Measurements from ENCODE around the gene DMBX1.

The DMBX1 gene

GRCh38 chr1:46526013-46526690, 36.5 kb downstream of the DMBX1 start:
- DNase-seq (ENCODE audit: low spot score): no peak

- DNase-seq (ENCODE audit: low spot score): no peak
These were observed 37.2 kb downstream of the DMBX1 start for GRCh38 chr1:46526691-46527291.

DNA sequence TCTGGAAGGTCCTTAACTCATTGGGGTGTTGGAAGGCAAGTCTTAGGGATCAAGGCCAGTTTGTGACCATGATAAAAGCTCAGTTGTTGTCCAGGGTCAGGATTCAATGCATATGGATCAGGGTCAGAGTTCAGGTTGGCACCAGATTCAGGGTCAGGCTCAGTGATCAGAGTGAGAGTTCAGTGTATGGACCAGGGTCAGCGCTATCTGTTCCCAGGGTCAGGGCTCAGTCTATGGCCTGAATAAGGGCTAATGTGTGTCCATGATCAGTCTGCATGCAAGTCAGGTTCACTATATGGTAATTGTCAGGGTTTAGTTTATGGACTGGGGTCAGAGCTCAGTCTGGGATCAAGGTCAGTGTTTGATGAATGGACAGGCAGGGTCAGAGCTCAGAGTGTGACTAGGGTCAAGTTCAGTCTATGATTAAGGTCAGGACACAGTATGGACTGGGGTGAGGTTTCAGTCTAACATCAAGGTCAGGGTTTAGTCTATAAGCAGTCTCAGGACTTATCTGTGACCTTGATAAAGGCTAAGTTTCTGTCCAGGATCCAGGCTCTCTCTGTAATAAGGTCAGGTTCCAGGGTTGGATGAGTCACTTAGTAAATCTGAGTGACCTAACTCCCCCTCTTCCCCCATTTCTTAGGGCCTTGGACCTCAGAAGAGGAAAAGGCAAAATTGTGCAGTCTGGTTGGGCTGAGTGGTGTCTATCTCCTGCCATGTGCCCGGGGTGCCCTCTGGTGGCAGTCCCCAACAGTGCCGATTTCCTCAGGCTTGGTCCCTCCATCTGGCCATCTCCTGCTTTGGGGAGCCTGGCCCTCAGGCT, 38.0 kb downstream of the DMBX1 start:
- DNase-seq (ENCODE audit: low spot score): peak; percentile 75

GRCh38 chr1:46528297-46528955, 38.8 kb downstream of the DMBX1 start:
- no peak for DNase-seq (ENCODE audit: low spot score)

- DNase-seq (ENCODE audit: low spot score): no peak
These were observed 39.5 kb downstream of the DMBX1 start for GRCh38 chr1:46529031-46529630.

- no peak for DNase-seq (ENCODE audit: low spot score)
These were observed 40.7 kb downstream of the DMBX1 start for GRCh38 chr1:46530311-46530710.

DNA sequence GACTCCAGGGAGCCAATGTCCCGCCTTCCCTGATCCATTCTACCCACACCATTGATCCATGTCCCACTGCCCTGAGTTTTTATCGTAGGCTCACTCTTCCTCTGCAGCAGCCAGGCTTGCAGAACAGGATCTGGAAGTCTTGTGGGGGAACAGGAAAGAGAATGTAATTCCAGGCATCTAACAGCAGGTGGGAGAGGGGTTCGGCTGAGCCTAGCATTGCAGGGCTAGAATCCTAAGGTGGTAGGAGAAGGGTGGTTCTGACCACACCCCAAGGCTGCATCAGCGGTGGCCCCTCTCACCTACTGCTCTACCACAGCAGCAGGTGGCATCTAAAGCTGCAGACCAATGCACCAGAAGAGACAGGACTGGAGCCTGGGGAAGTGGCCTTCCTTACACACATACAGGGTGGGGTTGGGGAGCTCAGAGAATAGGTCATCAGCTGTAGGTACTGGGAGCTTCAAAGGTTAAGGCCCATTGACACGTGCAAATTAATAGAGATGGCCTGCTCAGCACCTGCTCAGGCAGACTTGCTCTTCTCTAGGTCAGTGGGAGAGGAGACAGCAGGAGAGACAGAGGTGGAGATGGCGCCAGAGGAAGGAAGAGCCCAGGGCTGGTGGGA, 41.3 kb downstream of the DMBX1 start:
- DNase-seq (ENCODE audit: low spot score): peak; percentile 6

- no peak for DNase-seq (ENCODE audit: low spot score)
These were observed 42.5 kb downstream of the DMBX1 start for GRCh38 chr1:46532095-46532494.

GRCh38 chr1:46532498-46533178, 43.0 kb downstream of the DMBX1 start:
- no peak for DNase-seq (ENCODE audit: low spot score)

DNA sequence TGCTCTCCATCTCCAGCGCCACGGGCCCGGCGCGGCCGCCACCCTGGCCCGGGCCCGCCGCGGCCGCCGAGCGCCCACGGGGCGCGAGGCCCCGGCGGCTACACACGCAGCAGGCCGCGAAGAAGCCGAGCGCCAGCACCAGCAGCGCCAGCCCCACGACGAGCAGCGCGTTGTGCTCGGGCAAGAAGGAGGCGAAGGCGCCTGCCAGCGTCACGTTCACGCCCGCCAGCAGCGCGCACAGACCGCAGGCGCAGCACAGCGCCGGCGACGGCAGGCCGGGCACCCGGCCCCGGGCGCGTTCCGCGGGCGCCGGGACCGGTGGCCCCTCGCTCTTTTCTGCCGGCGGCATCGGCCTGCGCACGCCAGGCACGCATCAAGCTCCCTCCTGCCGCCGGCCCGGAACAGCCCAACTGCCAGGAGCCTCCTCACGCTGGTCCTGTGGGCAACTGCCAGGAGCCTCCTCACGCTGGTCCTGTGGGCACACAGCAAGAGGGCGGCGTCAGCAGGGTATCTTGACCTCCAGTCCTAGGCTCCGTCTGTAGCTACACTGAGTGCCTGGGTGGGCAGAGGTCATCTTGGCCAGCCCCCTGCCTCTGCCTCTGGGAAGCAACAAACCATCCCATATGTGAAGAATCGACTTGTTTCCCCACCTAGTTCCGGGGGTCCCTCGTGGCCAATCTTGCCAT, 43.7 kb downstream of the DMBX1 start:
- DNase-seq (ENCODE audit: low spot score): no peak

DNA sequence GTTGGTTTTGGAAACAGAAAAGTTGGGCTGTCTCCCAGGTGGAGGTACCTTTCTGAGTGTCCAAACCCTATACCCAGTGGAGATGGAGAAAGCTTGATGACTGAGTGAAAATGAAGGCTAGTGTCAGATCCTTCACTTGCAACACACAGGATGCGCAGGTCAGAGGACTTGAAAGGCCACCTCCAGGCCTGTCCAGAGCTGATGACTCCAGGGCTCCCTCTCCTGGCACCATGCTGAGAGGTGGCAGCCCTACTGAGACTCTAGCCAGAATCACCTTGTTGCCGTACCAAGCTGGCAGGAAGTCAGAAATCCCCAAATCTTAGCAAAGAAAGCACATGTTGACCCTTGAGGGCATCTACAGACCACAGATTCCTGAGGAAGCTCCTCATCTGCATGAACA, 45.4 kb downstream of the DMBX1 start:
- DNase-seq (ENCODE audit: low spot score): peak; percentile 23

DNA sequence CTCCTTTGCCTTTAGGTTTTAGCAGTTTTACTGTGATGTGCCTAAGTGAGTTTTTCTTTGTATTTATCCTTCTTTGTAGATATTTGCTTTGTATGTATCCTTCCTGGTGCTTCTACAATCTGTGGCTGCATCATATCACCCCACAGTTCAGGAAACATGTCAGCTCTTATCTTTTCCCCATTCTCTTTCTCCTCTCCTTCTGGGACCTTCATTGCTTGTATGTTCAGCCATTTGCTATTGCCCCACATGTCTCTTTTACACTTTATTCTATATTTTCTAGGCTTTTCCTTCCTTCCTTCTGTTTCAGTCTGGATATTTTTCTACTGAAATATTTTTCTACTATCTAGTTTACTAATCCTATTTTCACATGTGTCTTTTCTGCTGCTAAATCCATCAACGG, 46.9 kb downstream of the DMBX1 start:
- no peak for DNase-seq (ENCODE audit: low spot score)

DNA sequence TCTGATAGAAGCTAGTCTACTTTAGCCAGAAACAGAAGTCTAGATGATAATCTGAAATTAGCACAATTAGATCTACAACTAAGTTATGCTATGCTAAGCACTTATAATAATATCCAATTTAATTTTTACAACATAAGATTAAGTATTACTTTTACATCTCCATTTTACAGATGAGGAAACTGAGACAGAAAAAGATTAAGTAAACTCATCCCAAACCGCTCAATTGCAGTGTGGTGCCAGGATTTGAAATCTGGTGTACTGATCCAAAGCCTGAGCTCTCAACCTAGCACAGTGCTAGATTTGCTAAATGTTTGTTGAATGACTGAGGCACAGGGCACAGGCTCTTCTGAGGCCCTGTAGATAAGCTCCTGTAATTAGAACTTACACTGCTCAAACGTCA, 48.0 kb downstream of the DMBX1 start:
- no peak for DNase-seq (ENCODE audit: low spot score)

- no peak for DNase-seq (ENCODE audit: low spot score)
These were observed 48.5 kb downstream of the DMBX1 start for GRCh38 chr1:46538147-46538546.

Data from LoVo (cell line).